H1 (cell line): ENCODE data around the gene FBLN5.

Source experiments
- ATF3 ChIP-seq: IDR thresholded peaks from 2 replicates; pipeline ENCODE4 v1.6.1; 2011; ENCODE audit warnings: low read depth, mild to moderate bottlenecking, low read length; ENCODE audit not compliant: insufficient read depth
- CTCF ChIP-seq, 3 experiments: IDR thresholded peaks; 1 replicate in 2 of 3; 2 replicates in 1 of 3; pipeline versions ENCODE4 v1.5.1 to v1.6.1; 2011; ENCODE audit warnings: low read length in 3 of 3, mild to moderate bottlenecking in 3 of 3, inconsistent platforms in 2 of 3, low read depth in 1 of 3, moderate library complexity in 1 of 3; ENCODE audit not compliant: insufficient read depth in 1 of 3; ENCODE audit errors: control extremely low read depth in 1 of 3
- EZH2 ChIP-seq: fragments of 200-600 bp; sonication (generic); IDR thresholded peaks from 2 replicates; pipeline ENCODE4 v1.7.1; 2012; ENCODE audit warnings: low read depth, mild to moderate bottlenecking, moderate library complexity, low read length, inconsistent platforms; ENCODE audit not compliant: severe bottlenecking

- TF ChIP-seq EZH2 (no peak), ATF3 (no peak), CTCF (IDR thresholded peaks at IDR 0.05; ENCODE audit: control extremely low read depth in 1 of 3, insufficient read depth in 1 of 3, low read depth in 1 of 3, low read length in 3 of 3) (no peak)
Observed at GRCh38 chr14:91860238-91860637, 87.3 kb downstream of the FBLN5 start.
